Ascending aorta (tissue), 2 donors: Measurements from ENCODE around the gene FAM167B. TPM values are rescaled to one million over a fixed set of nuclear protein-coding genes. Genes with fewer than 3 reads are reported as not detected.

Experiments used
- DNase-seq, 2 donors: peaks; one replicate each; pipeline ENCODE4 v3.0.0-alpha.2; 2019; ENCODE audit warnings: low spot score in 2 of 2
- H3K27ac ChIP-seq, 2 donors: fragments of 200-600 bp; sonication (generic); one replicate each; pipeline ENCODE4 v1.5.1; 2016 to 2017; ENCODE audit warnings: mild to moderate bottlenecking in 1 of 2
- H3K27me3 ChIP-seq: fragments of 200-600 bp; sonication (generic); one replicate; pipeline ENCODE4 v1.5.1; 2017
- H3K36me3 ChIP-seq, 2 donors: fragments of 200-600 bp; sonication (generic); one replicate each; pipeline ENCODE4 v1.5.1; 2016
- H3K4me1 ChIP-seq, 2 donors: fragments of 200-600 bp; sonication (generic); one replicate each; pipeline ENCODE4 v1.5.1; 2016 to 2017; ENCODE audit warnings: mild to moderate bottlenecking in 1 of 2
- H3K4me3 ChIP-seq, 2 donors: fragments of 200-600 bp; sonication (generic); one replicate each; pipeline ENCODE4 v1.5.1; 2016 to 2017; ENCODE audit warnings: mild to moderate bottlenecking in 1 of 2
- H3K9me3 ChIP-seq, 2 donors: fragments of 200-600 bp; sonication (generic); one replicate each; pipeline ENCODE4 v1.5.1; 2016
- intact Hi-C: fragments of 100-400 bp; cut with DNase I; formaldehyde crosslinking; loops from one replicate; pipeline ENCODE4 v1.15.1; 2023
- total RNA-seq: library from RNA; depleted of rRNA; stranded (reverse); fragments of >200 nt; gene quantifications from one replicate; pipeline ENCODE4 v1.1.0, GENCODE V29; 2016
- TF ChIP-seq, protein P1 (sequence below), 3 experiments: fragments of 200-600 bp in 2 of 3; fragments of 450-650 bp in 1 of 3; sonication (generic) in 2 of 3; IDR thresholded peaks; one replicate each; pipeline ENCODE4 v1.5.1; 2016 to 2019; ENCODE audit warnings: antibody characterized with exemption in 3 of 3, mild to moderate bottlenecking in 1 of 3, moderate library complexity in 1 of 3

The FAM167B gene
- total RNA-seq, 1 donor from 2014 or later = 26.1 TPM

DNA sequence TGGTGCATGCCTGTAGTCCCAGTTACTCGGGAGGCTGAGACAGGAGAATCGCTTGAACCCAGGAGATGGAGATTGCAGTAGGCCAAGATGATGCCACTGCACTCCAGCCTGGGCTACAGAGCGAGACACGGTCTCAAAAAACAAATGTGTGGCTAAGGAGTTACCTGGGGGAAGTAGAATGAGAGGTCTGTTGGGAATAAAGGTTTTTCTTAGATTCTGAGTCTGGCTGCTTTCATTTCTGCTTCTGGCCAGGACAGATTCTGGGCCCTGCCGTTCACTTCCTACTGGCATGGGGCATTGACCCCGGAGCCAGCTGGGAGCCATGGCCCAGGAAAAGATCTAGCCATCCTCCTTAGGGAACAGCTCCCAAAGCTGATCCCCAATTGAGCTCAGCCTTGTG, 38.6 kb upstream of the FAM167B start:
- Histone ChIP-seq H3K27me3 (no peaks in the 10 kb centered on the region), H3K4me3 (no peak overlapping the region), H3K27ac (no peak overlapping the region), H3K4me1 (peaks cover 0 to 7% of the 10 kb centered on the region in 2 donors), H3K9me3 (no peaks in the 10 kb centered on the region), H3K36me3 (no peaks in the 10 kb centered on the region)
- TF ChIP-seq, protein P1, sequence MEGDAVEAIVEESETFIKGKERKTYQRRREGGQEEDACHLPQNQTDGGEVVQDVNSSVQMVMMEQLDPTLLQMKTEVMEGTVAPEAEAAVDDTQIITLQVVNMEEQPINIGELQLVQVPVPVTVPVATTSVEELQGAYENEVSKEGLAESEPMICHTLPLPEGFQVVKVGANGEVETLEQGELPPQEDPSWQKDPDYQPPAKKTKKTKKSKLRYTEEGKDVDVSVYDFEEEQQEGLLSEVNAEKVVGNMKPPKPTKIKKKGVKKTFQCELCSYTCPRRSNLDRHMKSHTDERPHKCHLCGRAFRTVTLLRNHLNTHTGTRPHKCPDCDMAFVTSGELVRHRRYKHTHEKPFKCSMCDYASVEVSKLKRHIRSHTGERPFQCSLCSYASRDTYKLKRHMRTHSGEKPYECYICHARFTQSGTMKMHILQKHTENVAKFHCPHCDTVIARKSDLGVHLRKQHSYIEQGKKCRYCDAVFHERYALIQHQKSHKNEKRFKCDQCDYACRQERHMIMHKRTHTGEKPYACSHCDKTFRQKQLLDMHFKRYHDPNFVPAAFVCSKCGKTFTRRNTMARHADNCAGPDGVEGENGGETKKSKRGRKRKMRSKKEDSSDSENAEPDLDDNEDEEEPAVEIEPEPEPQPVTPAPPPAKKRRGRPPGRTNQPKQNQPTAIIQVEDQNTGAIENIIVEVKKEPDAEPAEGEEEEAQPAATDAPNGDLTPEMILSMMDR (IDR thresholded peaks at IDR 0.05) = no peak
- no peak for DNase-seq
- intact Hi-C loops = no loop called here

DNA sequence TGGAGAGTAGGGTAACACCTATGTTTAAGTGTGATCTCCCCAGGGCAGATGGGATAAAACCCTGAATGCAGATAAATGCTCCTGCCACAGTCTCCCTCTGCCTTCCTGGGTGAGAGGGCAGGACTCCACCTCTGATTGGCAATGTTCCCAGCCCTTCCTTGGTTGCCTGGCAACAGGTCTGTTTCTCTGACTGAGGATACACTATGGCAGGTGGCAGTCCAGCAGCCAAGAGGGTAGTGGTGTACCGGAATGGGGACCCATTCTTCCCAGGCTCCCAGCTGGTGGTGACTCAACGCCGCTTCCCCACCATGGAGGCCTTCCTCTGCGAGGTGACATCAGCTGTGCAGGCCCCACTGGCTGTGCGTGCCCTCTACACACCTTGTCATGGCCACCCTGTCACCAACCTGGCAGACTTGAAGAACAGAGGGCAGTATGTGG, 38.1 kb upstream of the FAM167B start, which contains the start of gene DCDC2B:
DCDC2B (plus strand) TSS at position 199 of the 438 bp plus-strand sequence; CDS start at position 204, 5 bp downstream.
- H3K27ac ChIP-seq = no peak within 1 kb of the TSS
- intact Hi-C loops = no loop called here
- TF ChIP-seq, protein P1 (IDR thresholded peaks at IDR 0.05) = no peak

DNA sequence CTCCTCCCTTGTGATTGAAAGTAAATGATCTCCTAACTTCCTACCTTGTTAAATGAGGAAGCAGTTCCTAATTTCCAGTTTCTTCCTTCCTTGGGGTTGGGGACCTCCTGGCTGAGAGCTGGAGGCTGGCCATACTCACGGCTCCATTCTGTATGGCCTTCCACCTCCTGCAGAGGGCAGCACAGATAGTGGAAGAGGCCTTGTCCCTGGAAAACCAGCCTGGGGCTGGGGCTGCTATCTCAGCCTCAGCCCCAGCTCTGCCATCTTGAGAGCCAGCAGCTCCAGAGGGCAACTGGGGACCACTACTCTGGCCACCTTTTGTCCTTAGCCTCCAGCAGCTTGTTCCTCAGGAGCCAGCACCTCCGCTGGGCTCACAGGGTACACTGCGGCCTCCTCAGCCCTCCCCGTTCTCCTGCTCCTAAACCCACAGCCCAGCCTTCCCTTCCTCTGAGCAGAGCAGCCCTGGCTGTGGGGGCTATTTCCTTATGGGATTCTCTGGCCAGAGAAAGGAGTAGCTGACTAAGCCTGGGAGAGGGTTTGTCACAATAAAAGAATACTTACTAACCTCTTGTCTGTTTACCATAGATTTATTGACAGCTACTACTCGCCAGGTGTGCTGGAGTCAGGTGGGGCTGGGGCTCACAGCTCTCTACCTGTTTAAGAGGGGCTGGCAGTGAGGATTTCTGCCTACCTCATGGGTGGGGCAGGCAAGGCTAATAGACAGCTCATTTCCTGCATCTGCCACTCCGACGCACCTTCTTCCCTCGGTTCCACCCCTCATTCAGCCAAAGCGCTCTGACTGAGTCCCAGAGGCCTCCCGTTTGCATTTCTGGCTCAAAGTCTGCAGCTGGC, 31.2 kb upstream of the FAM167B start:
- TF ChIP-seq, protein P1 (IDR thresholded peaks at IDR 0.05) = peak; percentile 47 to 66 (median 50)
- peaks cover under 1 to 1% of the 10 kb centered on the region in 2 donors for H3K4me1 ChIP-seq
- DNase-seq = no peak
- no peak overlapping the region for H3K4me3 ChIP-seq
- no peaks in the 10 kb centered on the region for H3K9me3 ChIP-seq
- no peaks in the 10 kb centered on the region for H3K27me3 ChIP-seq
- intact Hi-C loops = no loop called here
- H3K36me3 ChIP-seq = peaks cover 30 to 45% of the 10 kb centered on the region in 2 donors
- no peak overlapping the region for H3K27ac ChIP-seq

More for the DNA sequence above, 38.1 kb upstream of the FAM167B start, which contains the start of gene DCDC2B:
- Histone ChIP-seq H3K9me3 (no peaks in the 10 kb centered on the region), H3K27me3 (no peaks in the 10 kb centered on the region), H3K4me1 (peaks cover 0 to 7% of the 10 kb centered on the region in 2 donors), H3K36me3 (peaks cover under 1 to 3% of the 10 kb centered on the region in 2 donors), H3K4me3 (no peak within 1 kb of the TSS)
- DNase-seq = no peak

DNA sequence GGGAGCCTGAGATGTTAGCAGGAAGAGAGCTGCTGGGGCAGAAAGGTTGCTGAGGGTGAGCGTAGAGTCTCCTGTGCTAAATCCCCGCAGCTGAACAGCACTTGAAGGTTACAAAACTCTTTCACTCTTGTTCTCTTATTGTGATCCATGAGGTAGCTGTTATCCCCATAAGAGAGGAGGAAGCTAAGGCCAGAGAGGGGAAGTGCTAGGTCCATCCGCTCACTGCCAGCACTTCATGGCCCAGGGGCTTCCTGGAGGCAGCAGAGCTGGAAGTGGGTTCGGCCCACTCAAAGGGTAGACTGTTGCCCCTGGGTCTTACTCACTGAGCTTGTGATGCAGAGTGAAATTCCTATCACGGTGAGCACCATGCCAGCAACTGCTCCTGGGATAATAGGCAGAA, 30.5 kb upstream of the FAM167B start:
- intact Hi-C loops = no loop called here
- Histone ChIP-seq H3K27me3 (no peaks in the 10 kb centered on the region), H3K27ac (no peak overlapping the region), H3K36me3 (peaks cover 30 to 45% of the 10 kb centered on the region in 2 donors), H3K4me3 (no peak overlapping the region), H3K9me3 (no peaks in the 10 kb centered on the region), H3K4me1 (peaks cover 7 to 8% of the 10 kb centered on the region in 2 donors)
- TF ChIP-seq, protein P1 (IDR thresholded peaks at IDR 0.05) = no peak
- DNase-seq = no peak

DNA sequence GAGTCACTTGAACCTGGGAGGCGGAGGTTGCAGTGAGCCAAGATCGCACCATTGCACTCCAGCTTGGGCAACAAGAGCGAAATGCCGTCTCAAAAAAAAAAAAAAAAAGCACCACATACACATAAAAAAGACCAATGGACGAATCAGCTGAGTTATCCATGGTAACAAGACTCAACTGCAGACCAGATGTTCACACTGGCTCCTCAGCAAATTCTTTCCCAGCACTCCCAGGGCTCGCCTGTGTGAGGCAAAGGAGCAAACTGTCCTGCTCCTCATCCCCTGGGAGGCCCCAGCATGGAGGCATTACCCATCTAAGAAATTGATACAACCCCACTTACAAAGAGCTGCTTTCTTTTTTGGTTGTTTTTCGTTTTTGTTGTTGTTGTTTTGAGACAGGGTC, 28.0 kb upstream of the FAM167B start:
- DNase-seq = no peak
- TF ChIP-seq, protein P1 (IDR thresholded peaks at IDR 0.05) = no peak
- no peaks in the 10 kb centered on the region for H3K27me3 ChIP-seq
- H3K27ac ChIP-seq = no peak overlapping the region
- H3K9me3 ChIP-seq = no peaks in the 10 kb centered on the region
- H3K36me3 ChIP-seq = peaks cover 30 to 44% of the 10 kb centered on the region in 2 donors
- H3K4me3 ChIP-seq = no peak overlapping the region
- intact Hi-C loops = no loop called here
- peaks cover 19% of the 10 kb centered on the region in 2 donors for H3K4me1 ChIP-seq
